Measurements from ENCODE around the gene EFCAB9.

Gene EFCAB9

DNA sequence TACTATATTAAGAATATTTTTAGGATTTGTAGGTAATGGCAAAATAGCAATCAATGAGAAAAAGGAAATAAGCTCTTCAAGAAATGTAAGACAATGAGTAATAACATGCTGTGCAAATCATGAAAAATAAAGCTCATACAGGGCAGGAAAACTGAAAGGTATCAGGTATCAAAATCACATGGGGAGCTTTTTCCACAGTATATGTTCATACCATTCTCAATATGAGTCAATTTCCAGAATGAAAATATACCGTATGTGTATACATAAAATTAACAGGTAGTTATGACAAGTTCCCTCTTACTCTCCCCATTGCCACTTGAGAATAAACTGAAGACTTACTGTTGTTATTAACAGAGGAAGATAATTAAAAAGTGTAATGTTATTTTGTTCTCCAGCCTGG, 35.9 kb downstream of the EFCAB9 start:
- no peak for TF ChIP-seq CTCF (IDR thresholded peaks at IDR 0.05; ENCODE audit: borderline replicate concordance, insufficient read depth, low read depth, low read length)
- no peak overlapping the region for H3K4me3 ChIP-seq (ENCODE audit: low read depth, low read length)

- no peak for TF ChIP-seq CTCF (IDR thresholded peaks at IDR 0.05; ENCODE audit: borderline replicate concordance, insufficient read depth, low read depth, low read length)
Observed at GRCh38 chr5:172234031-172234430, 40.1 kb downstream of the EFCAB9 start.

GRCh38 chr5:172235132-172235780, 41.3 kb downstream of the EFCAB9 start:
- no peak for TF ChIP-seq CTCF (IDR thresholded peaks at IDR 0.05; ENCODE audit: borderline replicate concordance, insufficient read depth, low read depth, low read length)
- no peak overlapping the region for H3K4me3 ChIP-seq (ENCODE audit: low read depth, low read length)

More at GRCh38 chr5:172234031-172234430, 40.1 kb downstream of the EFCAB9 start:
- no peak overlapping the region for H3K4me3 ChIP-seq (ENCODE audit: low read depth, low read length)

- TF ChIP-seq CTCF (IDR thresholded peaks at IDR 0.05; ENCODE audit: borderline replicate concordance, insufficient read depth, low read depth, low read length): no peak
- no peak overlapping the region for H3K4me3 ChIP-seq (ENCODE audit: low read depth, low read length)
Observed at GRCh38 chr5:172235827-172236736, 42.1 kb downstream of the EFCAB9 start.

- TF ChIP-seq CTCF (IDR thresholded peaks at IDR 0.05; ENCODE audit: borderline replicate concordance, insufficient read depth, low read depth, low read length): no peak
- no peak overlapping the region for H3K4me3 ChIP-seq (ENCODE audit: low read depth, low read length)
Observed at GRCh38 chr5:172238334-172238733, 44.4 kb downstream of the EFCAB9 start.

GRCh38 chr5:172243302-172243701, 49.3 kb downstream of the EFCAB9 start:
- H3K4me3 ChIP-seq (ENCODE audit: low read depth, low read length): no peak overlapping the region
- no peak for TF ChIP-seq CTCF (IDR thresholded peaks at IDR 0.05; ENCODE audit: borderline replicate concordance, insufficient read depth, low read depth, low read length)

All from GM12875 (cell line).